Inflammatory macrophage treated with lipopolysaccharide for 1 hour (primary cell): ENCODE results near the gene STX4.
A peak's percentile ranks its signal among the peaks of the same experiment; 100 is the strongest.

Experiments used
- DNase-seq, 2 donors: peaks; one replicate each; pipeline ENCODE4 v3.0.0-alpha.2; 2020 to 2022

The STX4 gene

GRCh38 chr16:31071861-31072260 lies 38.5 kb downstream of the STX4 start:
- DNase-seq: peak; percentile 22

- peak; percentile 5 to 20 for DNase-seq
Observed at GRCh38 chr16:31072540-31073141, 39.3 kb downstream of the STX4 start.

- peak; percentile 91 to 92 for DNase-seq
Observed at GRCh38 chr16:31073142-31073969, 40.0 kb downstream of the STX4 start.

DNA sequence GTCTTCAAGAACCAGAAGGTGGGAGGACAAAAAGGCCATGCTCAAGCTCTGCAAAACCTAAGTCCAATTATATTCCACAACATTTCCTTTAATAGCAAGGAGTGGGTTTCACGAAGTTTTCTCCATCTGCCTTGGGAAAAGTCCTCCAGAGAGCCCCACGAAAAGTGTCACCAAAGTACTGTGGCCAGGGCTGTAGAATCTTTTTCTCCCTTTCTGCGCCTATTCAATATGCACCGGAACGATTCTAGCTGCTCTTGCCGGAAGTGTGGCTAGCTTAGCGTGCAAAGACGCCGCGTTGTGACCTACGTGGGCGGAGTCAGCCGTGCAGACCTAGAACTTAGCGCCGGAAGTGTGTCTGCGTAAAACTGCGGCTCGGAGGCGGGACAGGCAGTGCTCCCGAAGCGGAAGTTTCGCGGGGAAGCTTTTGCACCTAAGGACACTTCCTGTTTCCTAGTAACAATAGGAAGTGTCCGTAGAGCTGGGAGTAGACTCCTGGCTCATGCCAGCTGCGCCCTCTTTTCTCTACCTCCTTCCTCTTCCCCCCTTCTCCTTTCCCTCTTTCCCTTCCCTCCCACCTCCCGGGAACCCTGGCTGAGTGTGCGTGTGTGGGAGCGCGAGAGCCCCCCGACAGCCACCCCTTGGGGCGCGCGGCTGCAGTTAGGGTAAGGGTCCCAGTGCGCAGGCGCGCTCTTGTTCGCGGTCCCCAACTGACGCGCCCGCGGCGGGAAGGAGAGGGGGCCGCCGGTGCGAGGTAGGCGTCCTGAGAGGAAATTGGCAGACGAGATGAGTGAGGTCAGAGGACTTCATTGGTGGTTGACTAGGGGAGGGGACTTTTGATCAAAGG lies 40.8 kb downstream of the STX4 start, which contains the start of the genes ZNF646 and ZNF668:
Gene ZNF646 (plus strand): TSS at position 453 of the 844 bp plus-strand sequence. CDS start 1,903 bp downstream, outside the sequence.
Gene ZNF668 (minus strand): TSS at position 271 of the 844 bp plus-strand sequence. CDS start 9,781 bp downstream, outside the sequence.
- peak; percentile 99 to 100 for DNase-seq

GRCh38 chr16:31074814-31075183 lies 41.4 kb downstream of the STX4 start:
- no peak for DNase-seq

DNA sequence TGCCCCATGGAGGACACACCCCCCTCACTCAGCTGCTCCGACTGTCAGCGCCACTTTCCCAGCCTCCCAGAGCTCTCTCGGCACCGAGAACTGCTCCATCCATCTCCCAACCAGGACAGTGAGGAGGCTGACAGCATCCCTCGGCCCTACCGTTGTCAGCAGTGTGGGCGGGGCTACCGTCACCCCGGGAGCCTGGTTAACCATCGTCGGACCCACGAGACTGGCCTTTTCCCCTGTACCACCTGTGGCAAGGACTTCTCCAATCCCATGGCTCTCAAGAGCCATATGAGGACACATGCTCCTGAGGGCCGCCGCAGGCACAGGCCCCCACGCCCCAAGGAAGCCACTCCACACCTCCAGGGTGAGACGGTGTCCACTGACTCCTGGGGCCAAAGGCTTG lies 43.0 kb downstream of the STX4 start:
- no peak for DNase-seq

DNA sequence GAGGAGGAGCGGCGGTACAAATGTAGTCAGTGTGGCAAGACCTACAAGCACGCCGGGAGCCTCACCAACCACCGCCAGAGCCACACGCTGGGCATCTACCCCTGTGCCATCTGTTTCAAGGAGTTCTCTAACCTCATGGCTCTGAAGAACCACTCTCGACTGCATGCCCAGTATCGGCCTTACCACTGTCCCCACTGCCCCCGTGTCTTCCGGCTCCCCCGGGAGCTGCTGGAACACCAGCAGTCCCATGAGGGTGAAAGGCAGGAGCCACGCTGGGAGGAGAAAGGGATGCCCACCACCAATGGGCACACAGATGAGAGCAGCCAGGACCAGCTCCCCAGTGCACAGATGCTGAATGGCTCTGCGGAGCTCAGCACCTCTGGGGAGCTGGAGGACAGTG lies 43.7 kb downstream of the STX4 start:
- DNase-seq: no peak

DNA sequence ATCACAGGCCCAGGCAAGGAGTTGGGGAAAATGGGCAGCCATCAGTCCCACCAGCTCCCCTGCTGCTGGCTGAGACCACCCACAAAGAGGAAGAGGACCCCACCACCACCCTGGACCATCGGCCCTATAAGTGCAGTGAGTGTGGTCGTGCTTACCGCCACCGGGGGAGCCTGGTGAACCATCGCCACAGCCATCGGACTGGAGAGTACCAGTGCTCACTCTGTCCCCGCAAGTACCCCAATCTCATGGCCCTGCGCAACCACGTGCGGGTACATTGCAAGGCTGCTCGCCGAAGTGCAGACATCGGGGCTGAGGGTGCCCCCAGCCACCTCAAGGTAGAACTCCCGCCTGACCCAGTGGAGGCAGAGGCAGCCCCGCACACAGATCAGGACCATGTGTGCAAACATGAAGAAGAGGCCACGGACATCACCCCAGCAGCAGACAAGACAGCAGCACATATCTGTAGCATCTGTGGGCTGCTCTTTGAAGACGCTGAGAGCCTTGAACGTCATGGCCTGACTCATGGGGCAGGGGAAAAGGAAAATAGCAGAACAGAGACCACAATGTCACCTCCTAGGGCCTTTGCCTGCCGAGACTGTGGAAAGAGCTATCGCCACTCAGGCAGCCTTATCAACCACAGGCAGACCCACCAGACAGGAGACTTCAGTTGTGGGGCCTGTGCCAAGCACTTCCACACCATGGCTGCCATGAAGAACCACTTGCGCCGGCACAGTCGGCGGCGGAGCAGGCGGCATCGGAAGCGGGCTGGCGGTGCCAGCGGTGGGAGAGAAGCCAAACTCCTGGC lies 44.4 kb downstream of the STX4 start:
- no peak for DNase-seq

- no peak for DNase-seq
Observed at GRCh38 chr16:31078597-31079341, 45.4 kb downstream of the STX4 start.

DNA sequence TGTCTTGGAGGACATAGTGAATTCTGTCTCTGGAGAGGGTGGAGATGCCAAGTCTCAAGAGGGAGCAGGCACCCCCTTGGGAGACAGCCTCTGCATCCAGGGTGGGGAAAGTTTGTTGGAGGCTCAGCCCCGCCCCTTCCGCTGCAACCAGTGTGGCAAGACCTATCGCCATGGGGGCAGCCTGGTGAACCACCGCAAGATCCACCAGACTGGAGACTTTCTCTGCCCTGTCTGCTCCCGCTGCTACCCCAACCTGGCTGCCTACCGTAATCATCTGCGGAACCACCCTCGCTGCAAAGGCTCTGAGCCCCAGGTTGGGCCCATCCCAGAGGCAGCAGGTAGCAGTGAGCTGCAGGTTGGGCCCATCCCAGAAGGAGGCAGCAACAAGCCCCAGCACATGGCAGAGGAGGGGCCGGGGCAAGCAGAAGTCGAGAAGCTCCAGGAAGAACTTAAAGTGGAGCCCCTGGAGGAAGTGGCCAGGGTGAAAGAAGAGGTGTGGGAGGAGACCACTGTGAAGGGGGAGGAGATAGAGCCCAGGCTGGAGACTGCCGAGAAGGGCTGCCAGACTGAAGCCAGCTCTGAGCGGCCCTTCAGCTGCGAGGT lies 46.1 kb downstream of the STX4 start:
- peak in 1 of 2 donors; percentile 34 for DNase-seq

GRCh38 chr16:31080035-31080629 lies 46.8 kb downstream of the STX4 start:
- DNase-seq: no peak

DNA sequence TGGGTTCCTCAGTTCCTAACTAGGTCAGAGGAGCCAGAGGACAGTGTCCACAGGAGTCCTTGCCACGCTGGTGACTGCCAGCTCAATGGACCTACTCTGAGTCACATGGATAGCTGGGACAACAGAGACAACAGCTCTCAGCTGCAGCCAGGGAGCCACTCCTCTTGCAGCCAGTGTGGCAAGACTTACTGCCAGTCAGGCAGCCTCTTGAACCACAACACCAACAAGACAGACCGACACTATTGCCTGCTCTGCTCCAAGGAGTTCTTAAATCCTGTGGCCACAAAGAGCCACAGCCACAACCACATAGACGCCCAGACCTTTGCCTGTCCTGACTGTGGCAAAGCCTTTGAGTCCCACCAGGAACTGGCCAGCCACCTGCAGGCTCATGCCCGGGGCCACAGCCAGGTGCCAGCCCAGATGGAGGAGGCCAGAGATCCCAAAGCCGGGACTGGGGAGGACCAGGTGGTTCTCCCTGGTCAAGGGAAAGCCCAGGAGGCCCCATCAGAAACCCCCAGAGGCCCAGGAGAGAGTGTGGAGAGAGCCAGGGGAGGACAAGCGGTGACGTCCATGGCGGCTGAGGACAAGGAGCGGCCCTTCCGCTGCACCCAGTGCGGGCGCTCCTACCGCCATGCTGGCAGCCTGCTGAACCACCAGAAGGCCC lies 47.5 kb downstream of the STX4 start:
- DNase-seq: no peak

GRCh38 chr16:31081428-31082351 lies 48.3 kb downstream of the STX4 start:
- DNase-seq: no peak

- DNase-seq: no peak
Observed at GRCh38 chr16:31082368-31083045, 49.1 kb downstream of the STX4 start.

GRCh38 chr16:31083081-31083480 lies 49.7 kb downstream of the STX4 start:
- no peak for DNase-seq

- DNase-seq: no peak
Observed at GRCh38 chr16:31083556-31083955, 50.2 kb downstream of the STX4 start.

GRCh38 chr16:31083981-31084380 lies 50.6 kb downstream of the STX4 start:
- DNase-seq: no peak

DNA sequence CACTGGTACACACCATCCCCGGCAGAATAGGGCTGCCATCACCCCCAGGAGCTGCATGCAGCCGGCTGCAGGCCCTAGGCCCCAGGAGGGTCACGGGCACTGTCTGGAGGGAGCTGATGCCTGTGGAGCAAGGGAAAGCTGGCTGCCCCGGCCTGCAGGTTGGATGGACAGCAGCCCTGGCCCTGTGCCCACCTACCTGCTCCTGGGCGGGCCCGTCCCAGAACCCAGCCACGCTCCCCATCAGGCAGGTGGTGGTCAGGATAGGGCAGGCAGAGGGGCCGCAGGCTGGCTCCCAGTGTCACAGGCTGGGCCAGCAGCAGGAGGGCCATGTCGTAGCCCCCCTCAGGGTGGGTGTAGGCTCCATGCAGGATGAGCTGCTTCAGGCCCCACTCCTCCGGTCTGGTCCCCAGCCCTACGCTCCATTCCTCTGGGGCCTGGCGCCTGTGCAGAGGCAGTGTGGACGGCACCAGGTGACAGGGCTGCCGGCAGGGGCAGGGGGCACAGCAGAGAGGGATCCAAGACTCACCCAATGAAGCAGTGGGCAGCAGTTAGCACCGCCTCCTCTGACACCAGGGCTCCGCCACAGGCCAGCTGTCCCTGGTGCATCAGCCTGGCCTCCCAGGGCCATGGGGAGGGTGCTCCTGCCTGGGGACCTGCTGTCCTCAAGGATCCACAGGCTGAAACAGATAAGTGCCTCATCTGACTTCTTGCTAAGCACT lies 51.4 kb downstream of the STX4 start:
- no peak for DNase-seq
